H4 (cell line): ENCODE measurements around the gene SCN8A. TPM values are rescaled to one million over a fixed set of nuclear protein-coding genes. Genes with fewer than 3 reads are reported as not detected.
"Not testable (repeated sequence)": the region's sequence is repeated elsewhere in the genome, so short reads cannot be mapped to it uniquely, and the experiment has no call there.

Experiments
- DNase-seq: peaks from one replicate; pipeline ENCODE4 v3.0.0-alpha.2; 2015; ENCODE audit warnings: low spot score
- total RNA-seq: library from RNA; depleted of rRNA; stranded (reverse); fragments of >200 nt; shearing (Covaris generic); gene quantifications from 2 replicates; pipeline ENCODE4 v1.2.3, GENCODE V29; 2014

The SCN8A gene
- total RNA-seq, 1 experiment from 2014 or later: 0.43 TPM

- DNase-seq: no peak
Measured at GRCh38 chr12:51622564-51622963, 31.5 kb downstream of the SCN8A start.

GRCh38 chr12:51625370-51625769, 34.3 kb downstream of the SCN8A start:
- DNase-seq: no peak

GRCh38 chr12:51626115-51626514, 35.1 kb downstream of the SCN8A start:
- DNase-seq: no peak

GRCh38 chr12:51626629-51627028, 35.6 kb downstream of the SCN8A start:
- no peak for DNase-seq

- DNase-seq: no peak
Measured at GRCh38 chr12:51630256-51630880, 39.3 kb downstream of the SCN8A start.

DNA sequence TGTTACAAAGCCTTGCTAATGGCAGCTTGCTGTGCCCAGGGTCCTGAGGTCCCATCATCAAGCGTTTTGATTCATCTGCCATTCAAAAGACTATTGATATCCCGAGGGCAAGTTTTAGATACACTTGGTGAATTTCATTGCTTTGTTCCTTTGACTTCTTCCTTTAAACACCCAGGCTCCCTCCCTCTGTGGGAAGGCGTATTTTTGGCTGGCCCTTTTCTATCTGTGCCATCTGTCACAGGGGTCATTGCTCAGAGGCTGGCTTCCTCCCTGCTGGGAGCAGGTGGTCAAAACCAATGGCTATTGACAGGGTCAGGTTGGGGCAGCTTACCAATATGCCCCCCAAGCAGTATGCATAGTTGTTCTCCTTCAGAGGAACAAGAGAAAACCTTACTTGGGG, 40.0 kb downstream of the SCN8A start:
- DNase-seq: no peak

DNA sequence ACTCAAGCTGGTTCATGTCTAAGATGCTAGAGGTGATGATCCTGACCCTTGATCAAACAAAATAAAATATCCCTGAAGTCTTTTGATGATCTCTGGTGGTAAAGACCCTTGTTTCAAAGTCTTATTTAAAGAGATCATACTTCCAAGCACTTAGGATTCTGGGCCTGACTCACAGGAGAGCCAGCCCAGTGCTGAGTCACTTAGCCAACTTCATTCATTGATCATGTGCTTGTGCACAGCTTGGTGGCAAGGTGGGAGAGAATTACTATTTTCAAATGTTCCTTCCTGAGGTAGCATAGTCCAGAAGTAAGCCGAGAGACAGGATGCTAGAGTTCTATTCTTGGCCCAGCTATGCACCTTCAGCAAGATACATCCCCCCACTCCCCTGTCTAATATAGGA, 40.6 kb downstream of the SCN8A start:
- DNase-seq: peak; percentile 17

- no peak for DNase-seq
Measured at GRCh38 chr12:51632623-51633022, 41.6 kb downstream of the SCN8A start.

DNA sequence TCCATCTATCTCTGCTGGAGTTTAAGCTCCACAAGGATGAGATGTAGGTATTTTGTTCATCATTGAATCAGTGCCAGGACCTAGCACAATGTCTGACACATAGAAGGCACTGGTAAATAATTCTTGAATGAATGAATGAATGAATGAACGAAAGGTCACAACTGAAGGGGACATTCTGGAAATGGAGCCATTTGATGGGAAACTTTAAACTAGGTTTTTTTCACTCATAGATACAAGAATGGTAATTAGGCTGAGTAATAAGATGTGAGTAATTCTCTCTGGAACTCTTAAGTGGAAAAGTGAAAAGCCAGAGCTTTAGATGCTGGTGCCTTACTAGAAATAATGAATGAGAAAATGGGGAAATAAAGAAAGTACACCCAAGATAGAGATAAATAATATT, 44.3 kb downstream of the SCN8A start:
- no peak for DNase-seq

DNA sequence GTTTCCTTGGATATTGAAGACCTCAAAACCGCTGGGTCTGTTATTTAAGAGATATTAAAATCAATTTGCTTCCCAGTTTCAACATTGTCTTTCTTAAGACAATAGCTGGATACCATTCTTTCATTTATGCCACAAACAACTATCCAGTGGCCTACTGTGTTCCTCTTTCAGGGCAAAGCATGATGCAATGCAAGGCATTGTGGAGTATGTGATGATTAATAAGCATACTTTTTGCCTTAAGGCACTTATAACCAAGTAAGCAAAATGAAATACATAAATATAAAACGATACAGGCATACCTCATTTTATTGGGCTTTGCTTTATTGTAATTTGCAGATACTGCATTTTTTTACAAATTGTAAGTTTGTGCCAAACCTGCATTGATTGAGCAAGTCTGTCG, 45.5 kb downstream of the SCN8A start:
- DNase-seq: no peak

DNA sequence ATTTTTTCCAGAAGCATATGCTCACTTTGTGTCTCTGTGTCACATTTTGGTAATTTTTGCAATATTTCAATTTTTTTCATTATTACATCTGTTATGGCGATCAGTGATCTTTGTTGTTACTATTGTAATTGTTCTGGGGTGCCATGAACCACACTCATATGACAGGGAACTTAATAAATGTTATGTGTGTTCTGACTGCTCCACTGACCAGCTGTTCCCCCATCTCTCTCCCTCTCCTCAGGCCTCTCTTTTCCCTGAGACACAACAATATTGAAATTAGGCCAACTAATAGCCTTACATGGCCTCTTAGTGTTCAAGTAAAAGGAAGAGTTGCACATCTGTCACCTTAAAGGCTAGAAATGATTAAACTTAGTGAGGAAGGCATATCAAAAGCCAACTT, 46.0 kb downstream of the SCN8A start:
- DNase-seq: no peak

DNA sequence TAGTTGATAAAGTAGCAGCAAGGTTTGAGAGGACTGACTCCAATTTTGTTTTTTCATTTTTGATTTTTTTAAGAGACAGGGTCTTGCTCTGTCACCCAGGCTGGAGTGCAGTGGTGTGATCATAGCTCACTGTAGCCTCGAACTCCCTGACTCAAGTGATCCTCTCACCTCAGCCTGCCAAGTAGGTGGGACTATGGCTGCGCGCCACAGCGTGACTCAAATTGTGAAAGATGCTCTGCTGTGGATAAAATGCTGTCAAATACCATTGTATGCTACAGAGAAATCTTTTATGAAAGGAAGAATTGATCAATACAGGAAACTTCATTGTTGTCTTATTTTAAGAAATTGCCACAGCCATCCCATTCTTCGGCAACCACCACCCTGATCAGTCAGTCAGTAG, 48.3 kb downstream of the SCN8A start:
- no peak for DNase-seq

GRCh38 chr12:51642286-51642685, 51.3 kb downstream of the SCN8A start:
- no peak for DNase-seq

GRCh38 chr12:51643951-51644350, 52.9 kb downstream of the SCN8A start:
- DNase-seq: no peak

- DNase-seq: not testable (repeated sequence)
Measured at GRCh38 chr12:51644691-51645090, 53.7 kb downstream of the SCN8A start.

GRCh38 chr12:51645961-51646360, 54.9 kb downstream of the SCN8A start:
- DNase-seq: no peak

- no peak for DNase-seq
Measured at GRCh38 chr12:51647647-51648046, 56.6 kb downstream of the SCN8A start.

DNA sequence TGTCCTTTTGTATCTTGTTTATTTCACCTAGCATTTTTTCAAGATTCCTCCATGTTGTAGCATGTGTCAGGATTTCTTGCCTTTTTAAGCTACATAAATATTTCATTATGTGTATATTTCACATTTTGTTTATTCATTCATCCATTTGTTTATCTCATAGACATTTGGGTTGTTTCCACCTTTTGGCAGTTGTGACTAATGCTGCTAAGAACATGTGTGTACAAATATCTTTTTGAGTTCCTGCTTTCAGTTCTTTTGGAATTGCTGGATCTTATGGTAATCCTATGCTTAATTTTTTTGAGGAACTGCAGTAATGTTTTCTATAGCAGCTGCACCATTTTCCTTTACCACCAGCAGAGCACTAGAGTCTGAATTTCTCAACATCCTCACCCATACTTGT, 62.4 kb downstream of the SCN8A start:
- no peak for DNase-seq

GRCh38 chr12:51661199-51661598, 70.2 kb downstream of the SCN8A start:
- DNase-seq: no peak

GRCh38 chr12:51661836-51662235, 70.8 kb downstream of the SCN8A start:
- no peak for DNase-seq

DNA sequence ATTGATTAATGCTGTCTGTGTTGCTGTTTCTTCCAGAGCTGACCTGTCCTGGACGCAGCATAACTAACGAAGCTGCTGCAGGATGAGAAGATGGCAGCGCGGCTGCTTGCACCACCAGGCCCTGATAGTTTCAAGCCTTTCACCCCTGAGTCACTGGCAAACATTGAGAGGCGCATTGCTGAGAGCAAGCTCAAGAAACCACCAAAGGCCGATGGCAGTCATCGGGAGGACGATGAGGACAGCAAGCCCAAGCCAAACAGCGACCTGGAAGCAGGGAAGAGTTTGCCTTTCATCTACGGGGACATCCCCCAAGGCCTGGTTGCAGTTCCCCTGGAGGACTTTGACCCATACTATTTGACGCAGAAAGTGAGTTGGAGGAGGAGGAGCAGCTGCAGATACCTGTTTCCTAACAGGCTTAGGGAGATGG, 71.7 kb downstream of the SCN8A start:
- no peak for DNase-seq

GRCh38 chr12:51663390-51663789, 72.4 kb downstream of the SCN8A start:
- no peak for DNase-seq

DNA sequence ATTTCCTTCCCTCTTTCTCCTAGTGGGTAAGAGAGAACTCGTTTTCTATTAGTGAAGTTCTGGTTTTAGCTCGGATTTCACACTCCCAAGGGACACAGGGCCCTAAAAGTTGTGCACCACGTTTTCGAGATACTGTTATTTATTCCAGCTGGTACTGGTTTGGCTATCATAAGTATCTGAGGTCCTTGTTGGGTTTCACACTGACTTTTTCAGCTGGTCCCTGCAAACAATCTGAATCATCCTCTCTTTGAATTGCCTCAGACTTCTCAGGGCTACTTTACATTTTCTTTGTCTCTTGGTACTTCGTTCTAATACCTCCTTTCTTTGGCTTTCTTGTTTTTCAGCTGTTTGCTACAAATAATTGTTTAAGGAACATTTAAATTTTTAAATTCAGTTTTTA, 75.7 kb downstream of the SCN8A start:
- no peak for DNase-seq

DNA sequence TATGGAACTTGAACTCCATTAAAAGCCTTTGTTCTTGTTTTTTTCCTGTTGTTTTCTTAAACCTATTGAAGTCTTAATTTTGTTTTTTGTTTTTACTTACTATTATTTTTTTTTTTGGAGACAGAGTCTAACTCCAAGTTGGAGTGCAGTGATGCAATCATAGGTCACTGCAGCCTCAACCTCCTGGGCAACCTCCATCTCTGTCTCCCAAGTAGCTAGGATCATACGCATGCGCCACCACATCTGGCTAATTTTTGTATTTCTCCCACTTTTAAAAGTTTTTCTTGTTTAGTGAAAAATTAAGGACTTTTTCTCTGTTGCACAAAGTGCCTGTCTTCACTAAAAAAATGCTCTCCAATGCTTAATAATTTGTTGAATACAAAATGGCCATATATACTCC, 76.2 kb downstream of the SCN8A start:
- no peak for DNase-seq
